IMR-90 (cell line): ENCODE results near the gene FAM124B.

ENCODE experiments used
- BHLHE40 ChIP-seq: fragments of 150-350 bp; IDR thresholded peaks from 2 replicates; pipeline ENCODE4 v1.6.1; 2016; ENCODE audit warnings: mild to moderate bottlenecking, low read depth, low read length
- CEBPB ChIP-seq: IDR thresholded peaks from 2 replicates; pipeline ENCODE4 v1.6.1; 2012; ENCODE audit warnings: low read depth, low read length, improper control_type of control experiment
- CHD1 ChIP-seq: IDR thresholded peaks from 2 replicates; pipeline ENCODE4 v1.6.1; 2012; ENCODE audit warnings: low read depth, low read length, improper control_type of control experiment
- MXI1 ChIP-seq: IDR thresholded peaks from 2 replicates; pipeline ENCODE4 v1.6.1; 2012; ENCODE audit warnings: low read depth, mild to moderate bottlenecking, low read length, moderate library complexity, borderline replicate concordance
- POLR2A ChIP-seq: IDR thresholded peaks from 2 replicates; pipeline ENCODE4 v1.6.1; 2012; ENCODE audit warnings: mild to moderate bottlenecking, low read depth, low read length
- RAD21 ChIP-seq: IDR thresholded peaks from 2 replicates; pipeline ENCODE4 v1.6.1; 2012; ENCODE audit warnings: low read length, improper control_type of control experiment
- RFX5 ChIP-seq: IDR thresholded peaks from 2 replicates; pipeline ENCODE4 v1.8.0; 2012; ENCODE audit warnings: low read depth, mild to moderate bottlenecking, low read length, moderate library complexity
- USF2 ChIP-seq: fragments of 150-350 bp; IDR thresholded peaks from 2 replicates; pipeline ENCODE4 v1.6.1; 2017; ENCODE audit warnings: mild to moderate bottlenecking, antibody characterized with exemption, low read length, low read depth
- TF ChIP-seq, protein P1 (sequence below): conservative IDR thresholded peaks from 2 replicates; pipeline ENCODE4 v1.5.1; 2012; ENCODE audit warnings: mild to moderate bottlenecking, low read depth, low read length, improper control_type of control experiment

GRCh38 chr2:224395620-224396390 is 6.1 kb downstream of the FAM124B start:
- TF ChIP-seq, protein P1, sequence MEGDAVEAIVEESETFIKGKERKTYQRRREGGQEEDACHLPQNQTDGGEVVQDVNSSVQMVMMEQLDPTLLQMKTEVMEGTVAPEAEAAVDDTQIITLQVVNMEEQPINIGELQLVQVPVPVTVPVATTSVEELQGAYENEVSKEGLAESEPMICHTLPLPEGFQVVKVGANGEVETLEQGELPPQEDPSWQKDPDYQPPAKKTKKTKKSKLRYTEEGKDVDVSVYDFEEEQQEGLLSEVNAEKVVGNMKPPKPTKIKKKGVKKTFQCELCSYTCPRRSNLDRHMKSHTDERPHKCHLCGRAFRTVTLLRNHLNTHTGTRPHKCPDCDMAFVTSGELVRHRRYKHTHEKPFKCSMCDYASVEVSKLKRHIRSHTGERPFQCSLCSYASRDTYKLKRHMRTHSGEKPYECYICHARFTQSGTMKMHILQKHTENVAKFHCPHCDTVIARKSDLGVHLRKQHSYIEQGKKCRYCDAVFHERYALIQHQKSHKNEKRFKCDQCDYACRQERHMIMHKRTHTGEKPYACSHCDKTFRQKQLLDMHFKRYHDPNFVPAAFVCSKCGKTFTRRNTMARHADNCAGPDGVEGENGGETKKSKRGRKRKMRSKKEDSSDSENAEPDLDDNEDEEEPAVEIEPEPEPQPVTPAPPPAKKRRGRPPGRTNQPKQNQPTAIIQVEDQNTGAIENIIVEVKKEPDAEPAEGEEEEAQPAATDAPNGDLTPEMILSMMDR, result no peak
- TF ChIP-seq RFX5 (no peak), CEBPB (no peak), BHLHE40 (no peak), POLR2A (no peak), USF2 (no peak), CHD1 (no peak), MXI1 (no peak), RAD21 (no peak)
